Measurements from ENCODE around the gene CLDND1.

DNA sequence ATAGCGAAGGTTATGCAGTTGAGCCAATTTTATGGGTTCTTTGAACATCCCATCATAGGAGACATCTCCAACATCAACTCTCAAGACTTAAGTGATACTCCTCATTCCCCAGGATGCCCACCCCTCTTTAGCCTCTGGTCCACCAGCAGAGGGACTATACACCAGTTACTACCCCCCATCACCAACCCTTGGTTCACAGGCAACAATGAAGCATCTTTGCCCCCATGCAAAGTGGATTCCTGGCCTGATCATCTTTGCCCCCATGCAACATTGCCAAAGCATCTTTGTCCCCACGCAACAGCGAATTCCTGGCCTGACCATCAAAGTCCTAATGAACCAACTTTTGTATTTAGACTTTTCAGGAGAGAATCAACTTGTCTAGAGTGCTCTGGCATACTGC lies 28.1 kb upstream of the CLDND1 start:
- TF ChIP-seq, protein P1, sequence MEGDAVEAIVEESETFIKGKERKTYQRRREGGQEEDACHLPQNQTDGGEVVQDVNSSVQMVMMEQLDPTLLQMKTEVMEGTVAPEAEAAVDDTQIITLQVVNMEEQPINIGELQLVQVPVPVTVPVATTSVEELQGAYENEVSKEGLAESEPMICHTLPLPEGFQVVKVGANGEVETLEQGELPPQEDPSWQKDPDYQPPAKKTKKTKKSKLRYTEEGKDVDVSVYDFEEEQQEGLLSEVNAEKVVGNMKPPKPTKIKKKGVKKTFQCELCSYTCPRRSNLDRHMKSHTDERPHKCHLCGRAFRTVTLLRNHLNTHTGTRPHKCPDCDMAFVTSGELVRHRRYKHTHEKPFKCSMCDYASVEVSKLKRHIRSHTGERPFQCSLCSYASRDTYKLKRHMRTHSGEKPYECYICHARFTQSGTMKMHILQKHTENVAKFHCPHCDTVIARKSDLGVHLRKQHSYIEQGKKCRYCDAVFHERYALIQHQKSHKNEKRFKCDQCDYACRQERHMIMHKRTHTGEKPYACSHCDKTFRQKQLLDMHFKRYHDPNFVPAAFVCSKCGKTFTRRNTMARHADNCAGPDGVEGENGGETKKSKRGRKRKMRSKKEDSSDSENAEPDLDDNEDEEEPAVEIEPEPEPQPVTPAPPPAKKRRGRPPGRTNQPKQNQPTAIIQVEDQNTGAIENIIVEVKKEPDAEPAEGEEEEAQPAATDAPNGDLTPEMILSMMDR (IDR thresholded peaks at IDR 0.05), result no peak
- TF ChIP-seq POLR2A (IDR thresholded peaks at IDR 0.05), result no peak
